Measurements from ENCODE around the gene RAET1L. TPM values are rescaled to one million over a fixed set of nuclear protein-coding genes. Genes with fewer than 3 reads are reported as not detected.
A peak's percentile ranks its signal among the peaks of the same experiment; 100 is the strongest.
"Not testable (repeated sequence)": the region's sequence is repeated elsewhere in the genome, so short reads cannot be mapped to it uniquely, and the experiment has no call there.

The RAET1L gene
- total and polyA plus RNA-seq, 2 donors (not counting 1 experiment from before 2014, with no cell fraction given), result not detected

GRCh38 chr6:150013785-150014622 lies 11.3 kb downstream of the RAET1L start:
- H3K27me3 Mint-ChIP-seq, result peaks cover 71% of the 10 kb centered on the region
- no CpG with 5 or more reads among the region's 24 CpGs for WGBS (ENCODE audit: insufficient coverage)
- H3K9me3 ChIP-seq (ENCODE audit: control extremely low read depth in 1 of 3, control insufficient read depth in 2 of 3, insufficient read depth in 1 of 3, low read length in 2 of 3); H3K9me3 Mint-ChIP-seq (ENCODE audit: insufficient read depth); H3K79me2 ChIP-seq (ENCODE audit: control insufficient read depth, insufficient read depth, low read length); intact Hi-C loops (cut with micrococcal nuclease); H3K27ac Mint-ChIP-seq; H3K27ac ChIP-seq (ENCODE audit: low read length in 2 of 2); H3K4me2 ChIP-seq (replicated peaks; ENCODE audit: low read depth, low read length, poor library complexity, severe bottlenecking); H3K4me3 ChIP-seq (ENCODE audit: control extremely low read depth in 1 of 5, extremely low read depth in 1 of 5, insufficient read depth in 1 of 5, low read depth in 2 of 5, low read length in 4 of 5); POLR2A ChIA-PET; H3K9ac ChIP-seq (ENCODE audit: low read length); DNase-seq; H2AFZ ChIP-seq (ENCODE audit: insufficient read depth, low read depth, low read length, poor library complexity, severe bottlenecking); CTCF ChIA-PET; H4K20me1 ChIP-seq (ENCODE audit: control insufficient read depth, insufficient read depth, low read length, poor library complexity, severe bottlenecking); H3K36me3 ChIP-seq (replicated peaks in 1 of 2; ENCODE audit: control extremely low read depth in 1 of 2, control insufficient read depth in 1 of 2, extremely low read depth in 1 of 2, insufficient read depth in 2 of 2, low read length in 1 of 2); ATAC-seq (ENCODE audit: low read depth): not testable (repeated sequence)
- peaks cover 12 to 13% of the 10 kb centered on the region in 2 donors for H3K4me1 ChIP-seq (ENCODE audit: control insufficient read depth in 2 of 2, insufficient read depth in 2 of 2, low read length in 2 of 2)
- H3K4me1 Mint-ChIP-seq, result peaks cover 13% of the 10 kb centered on the region
- H3K4me3 Mint-ChIP-seq, result peak overlapping the region; percentile 74
- H3K27me3 ChIP-seq (replicated peaks in 1 of 4; ENCODE audit: control extremely low read depth in 1 of 4, control insufficient read depth in 3 of 4, insufficient read depth in 4 of 4, low read length in 3 of 4), result peaks cover 0 to 59% (median 44%) of the 10 kb centered on the region in 4 experiments

GRCh38 chr6:150012846-150013784 lies 12.2 kb downstream of the RAET1L start:
- H2AFZ ChIP-seq (ENCODE audit: insufficient read depth, low read depth, low read length, poor library complexity, severe bottlenecking); H3K4me2 ChIP-seq (replicated peaks; ENCODE audit: low read depth, low read length, poor library complexity, severe bottlenecking); H3K36me3 ChIP-seq (replicated peaks in 1 of 2; ENCODE audit: control extremely low read depth in 1 of 2, control insufficient read depth in 1 of 2, extremely low read depth in 1 of 2, insufficient read depth in 2 of 2, low read length in 1 of 2); H3K79me2 ChIP-seq (ENCODE audit: control insufficient read depth, insufficient read depth, low read length); H3K27ac Mint-ChIP-seq; POLR2A ChIA-PET; ATAC-seq (ENCODE audit: low read depth); H4K20me1 ChIP-seq (ENCODE audit: control insufficient read depth, insufficient read depth, low read length, poor library complexity, severe bottlenecking); H3K4me3 ChIP-seq (ENCODE audit: control extremely low read depth in 1 of 5, extremely low read depth in 1 of 5, insufficient read depth in 1 of 5, low read depth in 2 of 5, low read length in 4 of 5); H3K27ac ChIP-seq (ENCODE audit: low read length in 2 of 2); H3K9me3 Mint-ChIP-seq (ENCODE audit: insufficient read depth); DNase-seq; H3K4me3 Mint-ChIP-seq; CTCF ChIA-PET; H3K9ac ChIP-seq (ENCODE audit: low read length); intact Hi-C loops (cut with micrococcal nuclease): not testable (repeated sequence)
- H3K4me1 ChIP-seq (ENCODE audit: control insufficient read depth in 2 of 2, insufficient read depth in 2 of 2, low read length in 2 of 2), result peaks cover 13 to 16% of the 10 kb centered on the region in 2 donors
- peaks cover 0 to 13% (median 0%) of the 10 kb centered on the region in 3 donors for H3K9me3 ChIP-seq (ENCODE audit: control extremely low read depth in 1 of 3, control insufficient read depth in 2 of 3, insufficient read depth in 1 of 3, low read length in 2 of 3)
- H3K27me3 ChIP-seq (replicated peaks in 1 of 4; ENCODE audit: control extremely low read depth in 1 of 4, control insufficient read depth in 3 of 4, insufficient read depth in 4 of 4, low read length in 3 of 4), result peaks cover 0 to 60% (median 48%) of the 10 kb centered on the region in 4 experiments
- H3K4me1 Mint-ChIP-seq, result peaks cover 13% of the 10 kb centered on the region
- WGBS (ENCODE audit: insufficient coverage), result no CpG with 5 or more reads among the region's 8 CpGs
- peaks cover 72% of the 10 kb centered on the region for H3K27me3 Mint-ChIP-seq

Data from B cell (primary cell).